Astrocyte of the hippocampus (primary cell): Measurements from ENCODE around the gene ATAD3C.
"Not testable (repeated sequence)": the region's sequence is repeated elsewhere in the genome, so short reads cannot be mapped to it uniquely, and the experiment has no call there.

Source experiments
- DNase-seq: peaks from one replicate; pipeline ENCODE4 v3.0.0; 2011; ENCODE audit warnings: low read depth, low spot score

Gene ATAD3C

GRCh38 chr1:1449099-1449739 is at the start of gene ATAD3C:
TSS of gene ATAD3C (plus strand) at chr1:1449689. CDS start at chr1:1450684, 995 bp downstream.
- no peak for DNase-seq

GRCh38 chr1:1399872-1400575 is 49.5 kb upstream of the ATAD3C start:
- peak; percentile 47 for DNase-seq

GRCh38 chr1:1400576-1401456 is 48.7 kb upstream of the ATAD3C start:
- no peak for DNase-seq

GRCh38 chr1:1401457-1402010 is 48.0 kb upstream of the ATAD3C start:
- no peak for DNase-seq

GRCh38 chr1:1402072-1402900 is 47.2 kb upstream of the ATAD3C start:
- DNase-seq: peak; percentile 73

- DNase-seq: not testable (repeated sequence)
Observed at GRCh38 chr1:1402901-1403392, 46.5 kb upstream of the ATAD3C start.

- no peak for DNase-seq
Observed at GRCh38 chr1:1403653-1404052, 45.8 kb upstream of the ATAD3C start.

GRCh38 chr1:1406101-1406820 is 43.2 kb upstream of the ATAD3C start:
- DNase-seq: no peak

- peak; percentile 95 for DNase-seq
Observed at GRCh38 chr1:1406821-1407635, 42.5 kb upstream of the ATAD3C start, which contains the start of gene MRPL20. TSS of gene MRPL20 (minus strand) at chr1:1407293. CDS start at chr1:1407217, 76 bp downstream.

GRCh38 chr1:1407636-1408318 is 41.7 kb upstream of the ATAD3C start:
- peak; percentile 74 for DNase-seq

GRCh38 chr1:1410238-1410637 is 39.3 kb upstream of the ATAD3C start:
- not testable (repeated sequence) for DNase-seq

- no peak for DNase-seq
Observed at GRCh38 chr1:1411626-1412025, 37.9 kb upstream of the ATAD3C start.

GRCh38 chr1:1412311-1412902 is 37.1 kb upstream of the ATAD3C start:
- DNase-seq: not testable (repeated sequence)

GRCh38 chr1:1415751-1416150 is 33.7 kb upstream of the ATAD3C start:
- DNase-seq: no peak

GRCh38 chr1:1417396-1417795 is 32.1 kb upstream of the ATAD3C start:
- DNase-seq: not testable (repeated sequence)

- not testable (repeated sequence) for DNase-seq
Observed at GRCh38 chr1:1417825-1418463, 31.5 kb upstream of the ATAD3C start.

- no peak for DNase-seq
Observed at GRCh38 chr1:1418464-1419362, 30.8 kb upstream of the ATAD3C start.
